Naive B cell (primary cell): ENCODE measurements around the gene GSK3A. TPM values are rescaled to one million over a fixed set of nuclear protein-coding genes. Genes with fewer than 3 reads are reported as not detected.

Experiments used
- ATAC-seq, 2 donors: fragments of 150-1000 bp; cut with Tn5 transposase; 2 replicates each; pipeline ENCODE4 v1.10.0; 2021; ENCODE audit warnings: low read depth in 2 of 2, mild to moderate bottlenecking in 2 of 2, moderate library complexity in 2 of 2
- DNase-seq: peaks from one replicate; pipeline ENCODE4 v3.0.0; 2022
- H3K27ac Mint-ChIP-seq, 6 donors: one replicate each; pipeline ENCODE4 v1.8.0; 2020 to 2022; ENCODE audit warnings: mild to moderate bottlenecking in 6 of 6, mixed read lengths in 6 of 6, moderate library complexity in 5 of 6, inconsistent platforms in 2 of 6
- H3K27me3 Mint-ChIP-seq, 3 donors: one replicate each; pipeline ENCODE4 v1.8.0; 2021 to 2022; ENCODE audit warnings: mixed read lengths in 3 of 3, mild to moderate bottlenecking in 1 of 3
- H3K36me3 Mint-ChIP-seq, 2 donors: one replicate each; pipeline ENCODE4 v1.8.0; 2020 to 2022; ENCODE audit warnings: mixed read lengths in 2 of 2, inconsistent platforms in 1 of 2, mild to moderate bottlenecking in 1 of 2
- H3K4me1 Mint-ChIP-seq, 3 donors: one replicate each; pipeline ENCODE4 v1.8.0; 2020 to 2022; ENCODE audit warnings: mixed read lengths in 3 of 3, inconsistent platforms in 1 of 3, mild to moderate bottlenecking in 1 of 3, moderate library complexity in 1 of 3
- H3K4me3 Mint-ChIP-seq, 8 donors: one replicate each; pipeline ENCODE4 v1.8.0; 2020 to 2022; ENCODE audit warnings: mild to moderate bottlenecking in 8 of 8, mixed read lengths in 8 of 8, moderate library complexity in 8 of 8, inconsistent platforms in 2 of 8
- H3K9me3 Mint-ChIP-seq, 7 donors: one replicate each; pipeline ENCODE4 v1.8.0; 2020 to 2022; ENCODE audit warnings: mixed read lengths in 7 of 7, mild to moderate bottlenecking in 5 of 7, inconsistent platforms in 2 of 7, moderate library complexity in 1 of 7
- polyA plus RNA-seq, 6 donors: library from polyadenylated mRNA; unstranded; fragments of 300-500 nt; fragmentation: Illumina TruSeq; gene quantifications; one replicate each; pipeline ENCODE4 v1.2.3, GENCODE V29; 2021; ENCODE audit warnings: low read depth in 6 of 6

GSK3A gene
- polyA plus RNA-seq, 6 donors from 2014 or later, result 11.7 to 30.9 (median 18.3) TPM

DNA sequence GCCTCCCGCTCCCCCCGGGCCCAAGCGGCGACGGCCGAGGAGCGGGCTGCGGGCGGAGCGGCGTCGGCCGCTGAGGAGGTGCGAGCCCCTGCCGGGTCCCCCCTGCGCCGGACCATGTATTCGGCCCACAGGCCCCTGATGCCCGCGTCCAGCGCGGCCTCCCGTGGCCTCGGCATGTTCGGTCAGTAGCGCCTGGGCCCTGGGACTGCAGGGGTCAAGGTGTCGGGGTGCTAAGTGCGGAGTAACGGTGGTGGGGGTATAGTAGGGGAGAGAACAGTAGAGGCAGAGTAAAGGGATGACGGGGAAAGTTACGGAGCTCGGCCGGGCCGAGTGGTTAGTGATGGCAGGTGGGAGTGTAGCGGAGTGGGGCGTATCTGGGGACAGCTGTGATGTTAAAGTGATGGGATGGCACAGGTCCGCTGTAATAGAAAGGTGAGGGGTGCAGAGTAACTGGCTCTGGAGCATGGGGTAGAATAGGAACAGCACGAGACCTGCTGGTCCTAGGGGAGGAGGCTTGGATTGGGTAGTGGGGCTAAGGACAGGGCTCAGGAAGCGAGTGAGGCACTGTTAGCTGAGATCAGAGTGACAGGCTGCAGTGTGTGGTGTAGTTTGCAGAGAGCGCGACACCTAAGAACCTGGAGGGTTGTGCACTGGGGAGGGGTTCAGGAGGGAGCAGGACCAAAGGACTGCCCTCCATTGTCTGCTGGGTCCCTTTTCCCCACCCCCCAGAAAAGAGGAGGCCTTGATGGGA is 42.4 kb upstream of the GSK3A start:
- Mint-ChIP-seq H3K9me3 (no peaks in the 10 kb centered on the region), H3K4me1 (peaks cover 29 to 39% (median 36%) of the 10 kb centered on the region in 3 donors), H3K36me3 (no peaks in the 10 kb centered on the region), H3K4me3 (peak overlapping the region; percentile 82 to 95 (median 90)), H3K27ac (peak overlapping the region; percentile 90 to 97 (median 94)), H3K27me3 (no peaks in the 10 kb centered on the region)
- no peak for DNase-seq
- ATAC-seq, result no peak

DNA sequence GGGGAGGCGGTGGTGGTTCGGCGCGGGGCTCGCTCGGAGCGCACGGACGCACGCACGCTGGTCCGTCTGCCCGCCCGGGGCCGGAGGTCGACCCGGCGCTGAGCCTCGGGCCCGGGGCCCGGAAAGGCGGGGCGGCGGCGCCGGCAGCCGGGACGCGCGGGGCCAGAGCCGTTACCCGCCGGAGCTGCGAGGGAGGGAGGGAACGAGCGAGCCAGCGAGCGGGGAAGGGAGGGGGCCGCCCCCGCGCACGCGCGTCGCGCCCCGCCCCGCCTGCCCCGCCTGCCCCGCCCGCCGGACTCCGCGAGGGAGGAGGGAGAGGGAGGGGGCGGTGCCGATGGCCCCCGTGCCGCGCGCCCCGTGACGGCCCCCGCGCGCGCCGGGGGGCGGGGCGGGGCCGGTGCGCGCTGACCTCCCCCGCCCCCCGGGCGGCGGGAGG is 41.7 kb upstream of the GSK3A start:
- H3K27me3 Mint-ChIP-seq, result no peaks in the 10 kb centered on the region
- H3K9me3 Mint-ChIP-seq, result no peaks in the 10 kb centered on the region
- no peaks in the 10 kb centered on the region for H3K36me3 Mint-ChIP-seq

DNA sequence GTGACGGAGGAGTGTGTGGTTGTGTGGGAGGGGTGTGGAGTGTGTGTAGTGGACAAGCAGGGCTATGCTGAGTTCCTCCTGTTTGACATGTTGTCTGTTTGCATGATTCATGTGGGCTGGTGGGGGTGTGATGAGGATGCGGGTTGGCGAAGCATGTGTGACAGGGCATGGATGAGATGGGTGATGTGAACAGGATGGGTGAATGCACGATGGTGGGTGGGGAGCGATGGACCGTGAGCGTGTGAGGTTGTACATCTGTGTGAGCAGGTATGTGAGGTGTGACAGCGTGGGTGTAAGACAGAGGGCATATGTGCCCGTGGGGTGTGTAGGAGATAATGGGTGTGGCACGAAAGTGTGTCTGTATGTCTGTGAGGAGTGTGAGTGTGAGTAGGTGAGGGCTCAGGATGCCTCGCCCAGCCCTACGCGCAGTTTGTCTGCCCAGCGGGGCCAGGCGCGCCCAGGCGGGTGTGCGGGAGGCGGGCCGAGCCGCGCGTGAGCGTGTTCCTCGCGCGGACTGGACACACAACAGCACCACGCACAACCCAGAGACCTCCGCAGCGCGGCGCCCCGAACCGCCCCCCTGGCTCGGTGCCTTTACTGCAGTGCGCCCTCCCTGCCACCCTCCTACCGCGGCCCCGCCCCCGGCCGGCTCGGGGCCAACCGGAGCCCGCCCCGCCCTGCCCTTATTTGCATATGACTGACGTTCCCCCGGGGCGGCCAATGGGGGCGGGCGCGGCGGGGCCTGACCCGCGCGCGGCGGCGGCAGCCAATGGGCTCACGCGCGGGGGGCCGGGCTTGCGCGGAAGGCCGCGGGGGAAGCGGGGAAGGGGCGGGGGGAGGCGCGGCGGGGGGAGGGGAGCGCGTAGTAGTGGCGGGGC is 41.0 kb upstream of the GSK3A start:
- Mint-ChIP-seq H3K4me3 (no peak overlapping the region), H3K27me3 (no peaks in the 10 kb centered on the region), H3K9me3 (no peaks in the 10 kb centered on the region), H3K27ac (no peak overlapping the region), H3K4me1 (peaks cover 42 to 52% (median 49%) of the 10 kb centered on the region in 3 donors), H3K36me3 (no peaks in the 10 kb centered on the region)
- ATAC-seq (peak; percentile 60 to 61), DNase-seq (peak; percentile 95)

More for the DNA sequence above, 41.7 kb upstream of the GSK3A start:
- peak; percentile 17 to 26 for ATAC-seq
- peak; percentile 87 for DNase-seq
- H3K27ac Mint-ChIP-seq, result no peak overlapping the region
- H3K4me1 Mint-ChIP-seq, result peaks cover 36 to 45% (median 42%) of the 10 kb centered on the region in 3 donors
- H3K4me3 Mint-ChIP-seq, result no peak overlapping the region

DNA sequence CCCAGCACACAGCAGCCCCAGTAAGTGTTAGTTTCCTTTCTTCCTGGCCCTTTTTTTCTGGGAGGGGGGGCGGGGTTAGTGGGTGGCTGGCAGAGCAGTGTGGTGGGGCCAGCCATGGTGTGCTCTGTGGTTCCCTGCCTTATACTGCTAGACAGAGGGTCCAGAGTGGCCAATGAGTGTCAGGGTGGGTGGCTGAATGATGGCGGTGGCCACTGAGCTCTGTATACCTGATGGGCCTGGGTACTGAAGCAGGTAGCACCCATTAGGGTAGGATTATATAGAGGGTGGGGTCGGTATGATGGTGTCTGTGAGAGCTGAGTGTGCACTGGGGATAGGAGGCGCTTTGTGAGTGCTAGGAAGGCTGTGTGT is 40.4 kb upstream of the GSK3A start:
- Mint-ChIP-seq H3K27ac (peak overlapping the region in 2 of 6 donors; percentile 24 to 64), H3K9me3 (no peaks in the 10 kb centered on the region), H3K4me1 (peaks cover 47 to 58% (median 53%) of the 10 kb centered on the region in 3 donors), H3K27me3 (no peaks in the 10 kb centered on the region), H3K4me3 (peak overlapping the region in 3 of 8 donors; percentile 76 to 82 (median 79)), H3K36me3 (no peaks in the 10 kb centered on the region)
- DNase-seq (no peak), ATAC-seq (no peak)

DNA sequence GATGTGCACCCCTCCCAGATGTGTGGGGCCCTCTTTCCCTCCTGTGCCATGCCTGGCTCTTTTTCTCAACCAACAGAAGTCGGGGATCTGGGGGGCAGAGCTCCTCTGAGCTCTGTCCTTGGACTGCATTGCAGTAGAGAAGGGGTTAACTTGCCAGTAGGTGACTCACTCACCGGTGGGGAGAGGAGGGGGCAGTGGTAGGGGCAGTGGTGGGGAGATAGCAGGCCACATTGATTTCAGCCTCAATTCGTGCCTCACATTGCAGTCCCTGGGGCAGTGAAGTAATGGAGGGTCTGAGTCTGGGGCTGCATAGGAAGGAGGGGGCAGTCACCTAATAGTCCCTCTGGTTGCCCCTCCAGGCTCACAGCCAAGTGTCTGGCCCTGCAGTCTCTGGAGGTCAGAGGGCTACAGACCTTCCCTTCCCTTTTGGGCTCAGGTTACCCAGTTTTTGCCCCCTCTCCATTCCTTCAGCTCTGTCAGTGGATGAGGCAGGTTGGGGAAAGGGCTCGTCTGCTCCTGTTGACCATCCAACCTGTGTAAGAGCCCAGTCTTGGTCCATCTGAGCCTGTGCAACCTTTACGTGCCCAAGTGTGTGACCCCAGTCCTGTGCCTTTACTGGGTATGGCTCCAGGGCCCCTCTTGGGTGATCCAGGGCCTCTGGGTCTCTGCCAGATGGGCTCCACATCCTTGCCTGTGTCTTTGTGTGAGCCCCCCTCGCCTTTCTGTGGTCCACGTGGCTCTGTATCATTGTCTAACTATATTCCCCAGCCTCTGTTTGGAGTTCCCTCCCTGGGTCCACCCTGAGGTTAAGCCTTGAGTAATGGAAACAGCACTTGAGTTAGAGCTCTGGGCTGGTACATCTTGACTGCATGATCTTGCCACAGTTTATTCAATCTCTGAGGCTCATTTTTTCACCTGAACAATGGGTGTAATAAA is 39.7 kb upstream of the GSK3A start:
- Mint-ChIP-seq H3K36me3 (no peaks in the 10 kb centered on the region), H3K4me3 (peak overlapping the region in 5 of 8 donors; percentile 70 to 88 (median 79)), H3K4me1 (peaks cover 47 to 64% (median 53%) of the 10 kb centered on the region in 3 donors), H3K9me3 (no peaks in the 10 kb centered on the region), H3K27ac (peak overlapping the region in 3 of 6 donors; percentile 65 to 91 (median 76)), H3K27me3 (no peaks in the 10 kb centered on the region)
- no peak for ATAC-seq
- DNase-seq, result no peak

DNA sequence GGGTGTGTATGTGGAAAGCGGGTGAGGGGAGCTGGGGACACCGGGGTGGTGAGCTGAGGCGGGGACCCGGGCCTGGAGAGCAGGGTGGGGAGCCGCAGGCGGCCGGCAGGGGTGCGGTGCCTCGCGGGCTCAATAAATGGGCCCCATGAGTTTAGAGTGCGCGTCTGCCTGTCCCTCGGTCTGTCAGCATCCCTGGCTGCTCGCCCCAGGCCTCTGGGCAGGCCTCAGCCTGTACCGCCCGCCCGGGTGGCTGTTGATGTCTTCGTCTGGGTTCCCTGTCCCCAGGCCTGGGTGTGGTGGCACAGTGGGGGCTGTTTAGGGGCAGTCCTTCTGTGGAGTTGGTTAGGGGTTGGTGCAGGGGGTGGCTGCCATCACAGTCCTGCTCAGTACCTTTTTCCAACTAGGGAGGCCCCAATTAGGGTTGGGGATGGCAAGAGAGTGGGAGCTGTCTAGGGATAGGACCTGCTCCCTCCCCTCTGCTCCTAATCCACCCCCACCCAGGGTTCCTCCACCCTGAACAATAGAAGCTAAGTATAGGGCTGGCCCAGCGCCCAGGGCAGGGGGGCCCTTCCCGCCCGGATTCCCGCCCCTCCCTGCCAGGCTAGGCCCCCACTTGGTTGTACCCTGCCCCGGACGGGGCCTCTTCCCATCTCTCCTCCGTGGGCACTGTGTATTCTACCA is 38.9 kb upstream of the GSK3A start:
- no peaks in the 10 kb centered on the region for H3K27me3 Mint-ChIP-seq
- no peaks in the 10 kb centered on the region for H3K9me3 Mint-ChIP-seq
- H3K36me3 Mint-ChIP-seq, result no peaks in the 10 kb centered on the region
- peaks cover 46 to 63% (median 51%) of the 10 kb centered on the region in 3 donors for H3K4me1 Mint-ChIP-seq
- H3K4me3 Mint-ChIP-seq, result peak overlapping the region in 6 of 8 donors; percentile 62 to 88 (median 80)
- ATAC-seq, result no peak
- no peak for DNase-seq
- peak overlapping the region in 5 of 6 donors; percentile 65 to 95 (median 90) for H3K27ac Mint-ChIP-seq

DNA sequence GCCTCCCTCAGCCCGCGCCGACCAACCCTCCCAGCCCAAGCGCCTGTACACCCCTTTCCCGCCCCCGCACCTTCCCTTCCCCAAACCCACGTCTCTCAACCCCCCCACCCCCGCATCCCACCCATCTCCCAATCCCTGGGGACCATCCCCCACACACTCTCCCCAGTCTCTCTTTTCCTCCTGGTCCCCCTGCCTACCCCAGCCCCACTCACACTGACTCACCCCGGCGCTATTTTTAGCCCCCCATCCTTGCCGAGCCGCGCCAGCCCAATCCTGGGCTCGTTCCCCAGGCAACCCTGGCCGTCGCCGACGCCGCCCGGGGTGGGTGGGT is 38.4 kb upstream of the GSK3A start:
- H3K4me1 Mint-ChIP-seq, result peaks cover 46 to 63% (median 51%) of the 10 kb centered on the region in 3 donors
- no peaks in the 10 kb centered on the region for H3K36me3 Mint-ChIP-seq
- H3K27ac Mint-ChIP-seq, result peak overlapping the region in 1 of 6 donors; percentile 38
- peak overlapping the region in 4 of 8 donors; percentile 5 to 88 (median 84) for H3K4me3 Mint-ChIP-seq
- H3K9me3 Mint-ChIP-seq, result no peaks in the 10 kb centered on the region
- no peaks in the 10 kb centered on the region for H3K27me3 Mint-ChIP-seq
- DNase-seq, result no peak
- ATAC-seq, result no peak

DNA sequence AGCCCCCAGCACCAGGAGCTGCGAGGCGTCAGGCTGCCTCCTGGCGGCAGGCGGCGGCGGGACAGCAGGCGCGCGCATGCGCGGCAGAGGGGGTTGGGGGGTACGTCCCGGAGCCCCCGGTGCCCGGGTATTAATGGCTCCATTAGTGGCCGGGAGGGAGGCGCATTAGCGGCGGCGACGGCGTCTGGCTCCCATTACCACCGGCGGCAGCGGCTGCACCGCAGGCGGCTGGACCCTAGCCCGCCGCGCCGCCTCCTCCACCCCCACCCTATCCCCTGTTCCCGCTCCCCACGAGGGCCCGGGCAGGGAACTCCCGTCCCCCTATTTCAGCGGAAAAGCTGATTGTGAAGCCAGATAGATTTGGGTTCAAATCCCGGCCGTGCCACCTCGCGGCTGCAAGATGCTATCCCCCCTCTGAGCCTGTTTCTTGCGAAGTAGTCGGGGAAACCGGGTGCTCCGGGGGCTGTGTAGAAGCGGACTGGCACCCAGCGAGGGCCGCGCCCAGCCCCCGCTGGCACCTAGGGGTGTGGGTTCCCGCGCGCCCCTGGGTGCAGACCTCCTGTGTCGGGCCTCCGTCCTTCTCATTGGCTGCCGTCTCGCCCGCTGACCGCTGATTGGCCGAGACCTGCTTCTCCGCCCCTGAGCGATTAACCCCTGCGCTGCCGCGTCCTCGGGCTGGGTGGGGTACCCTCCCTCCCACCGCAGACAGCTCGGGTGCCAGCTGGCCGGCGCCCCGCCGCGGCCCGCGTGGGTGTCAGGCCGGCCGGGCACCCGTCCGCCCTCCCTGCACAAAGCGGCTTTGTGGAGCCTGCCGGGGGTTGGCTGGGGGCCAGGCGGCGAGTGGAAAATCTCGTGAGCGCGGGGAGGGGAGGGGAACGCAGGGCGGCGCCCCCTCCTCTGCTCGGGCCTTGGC is 37.8 kb upstream of the GSK3A start:
- DNase-seq, result peak; percentile 84

DNA sequence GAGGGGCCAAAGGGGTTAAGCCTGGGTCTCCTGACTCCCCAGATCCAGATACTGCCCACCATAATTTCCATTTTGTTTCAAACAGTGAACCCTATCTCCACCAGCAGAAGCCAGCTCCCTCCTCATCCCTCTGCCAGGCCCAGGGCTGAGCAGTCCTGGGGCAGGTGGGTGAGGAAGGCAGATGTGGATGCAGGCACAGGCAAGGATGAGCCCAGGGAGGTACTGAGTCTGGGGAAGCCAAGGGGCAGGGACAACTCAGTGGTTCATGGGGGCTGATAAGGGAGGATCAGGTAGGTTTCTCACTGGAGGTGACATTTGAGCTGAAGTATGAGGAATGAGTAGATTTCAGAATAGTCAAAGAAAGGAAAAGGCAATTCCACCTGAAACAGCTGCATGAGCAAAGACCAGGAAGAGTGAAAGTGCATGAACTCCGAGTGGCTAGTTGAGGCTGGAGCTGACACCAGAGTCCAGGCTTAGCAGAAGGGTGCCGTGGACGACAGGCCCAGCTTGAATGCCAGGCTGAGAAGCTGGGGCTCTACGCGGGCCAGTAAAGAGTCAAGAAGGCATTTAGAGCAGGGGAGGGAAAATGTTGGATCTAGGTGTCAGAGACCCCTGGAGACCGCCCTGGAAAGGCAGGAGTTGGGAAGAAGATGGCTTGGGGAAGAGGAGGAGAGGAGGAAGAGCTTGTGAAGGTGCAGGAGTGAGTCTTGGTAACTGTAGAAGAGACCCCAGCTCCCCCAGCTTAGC is 36.9 kb upstream of the GSK3A start:
- Mint-ChIP-seq H3K4me3 (peak overlapping the region in 7 of 8 donors; percentile 84 to 95 (median 91)), H3K27ac (peak overlapping the region in 5 of 6 donors; percentile 81 to 98 (median 92)), H3K9me3 (no peaks in the 10 kb centered on the region), H3K4me1 (peaks cover 38 to 59% (median 43%) of the 10 kb centered on the region in 3 donors), H3K36me3 (no peaks in the 10 kb centered on the region), H3K27me3 (no peaks in the 10 kb centered on the region)
- DNase-seq, result no peak
- ATAC-seq, result no peak

More for the DNA sequence above, 37.8 kb upstream of the GSK3A start:
- H3K4me1 Mint-ChIP-seq, result peaks cover 44 to 59% (median 48%) of the 10 kb centered on the region in 3 donors
- H3K27me3 Mint-ChIP-seq, result no peaks in the 10 kb centered on the region
- H3K36me3 Mint-ChIP-seq, result no peaks in the 10 kb centered on the region
- H3K9me3 Mint-ChIP-seq, result no peaks in the 10 kb centered on the region
- H3K4me3 Mint-ChIP-seq, result peak overlapping the region in 7 of 8 donors; percentile 84 to 95 (median 91)
- H3K27ac Mint-ChIP-seq, result peak overlapping the region in 5 of 6 donors; percentile 36 to 92 (median 90)
- peak; percentile 32 to 37 for ATAC-seq

DNA sequence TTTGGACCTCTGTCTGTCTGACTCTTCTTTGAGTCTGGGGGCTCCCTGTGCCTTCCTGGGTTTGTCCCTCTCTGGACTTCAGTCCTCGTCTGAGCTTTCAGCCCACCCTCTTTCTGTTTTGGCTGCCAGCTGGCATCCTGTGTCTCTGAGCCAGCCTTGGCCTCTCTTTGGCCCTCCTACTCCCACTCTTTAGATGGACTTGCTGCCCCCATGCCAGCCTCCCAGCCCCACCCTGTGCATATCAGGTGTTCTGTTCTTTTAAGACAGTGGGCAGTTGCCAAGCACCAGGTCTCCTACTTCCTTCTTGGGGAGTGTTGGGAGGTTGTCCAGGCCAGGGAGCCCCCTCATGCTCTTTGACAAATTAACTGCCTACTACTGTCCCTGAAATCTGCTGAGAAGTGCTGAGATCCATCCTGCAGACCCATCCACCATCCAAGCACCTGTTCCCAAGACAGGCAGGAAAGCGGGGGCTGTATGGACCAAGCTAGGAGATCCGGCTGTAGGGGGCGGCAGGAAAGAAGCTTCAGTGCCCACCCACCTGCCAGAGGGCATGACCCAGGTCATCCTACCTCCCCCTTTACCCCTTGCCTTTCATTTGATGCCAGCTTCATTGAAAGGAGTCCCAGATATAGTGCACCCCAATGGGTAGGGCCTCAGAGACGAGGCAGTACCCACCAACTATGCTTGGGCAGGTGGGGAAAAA is 36.2 kb upstream of the GSK3A start:
- Mint-ChIP-seq H3K27me3 (no peaks in the 10 kb centered on the region), H3K36me3 (no peaks in the 10 kb centered on the region), H3K4me3 (peak overlapping the region in 7 of 8 donors; percentile 84 to 95 (median 91)), H3K27ac (peak overlapping the region in 5 of 6 donors; percentile 15 to 98 (median 54)), H3K9me3 (no peaks in the 10 kb centered on the region), H3K4me1 (peaks cover 38 to 63% (median 43%) of the 10 kb centered on the region in 3 donors)
- no peak for DNase-seq
- no peak for ATAC-seq
